Renal pelvis (tissue), 12 donors: ENCODE data around the gene NPY2R. TPM values are rescaled to one million over a fixed set of nuclear protein-coding genes. Genes with fewer than 3 reads are reported as not detected.

Source experiments
- DNase-seq: peaks from one replicate; pipeline ENCODE4 v3.0.0-alpha.2; 2013
- long read RNA-seq, 16 experiments: transcript quantifications; one replicate each; lab custom pipeline, GENCODE V29; 2026
- polyA plus RNA-seq, 3 donors: library from polyadenylated mRNA; unstranded; fragments of 120-200 nt; gene quantifications; one replicate each; pipeline ENCODE4 v1.2.1, GENCODE V29; 2013; ENCODE audit not compliant: insufficient read length in 3 of 3

The NPY2R gene, protein sequence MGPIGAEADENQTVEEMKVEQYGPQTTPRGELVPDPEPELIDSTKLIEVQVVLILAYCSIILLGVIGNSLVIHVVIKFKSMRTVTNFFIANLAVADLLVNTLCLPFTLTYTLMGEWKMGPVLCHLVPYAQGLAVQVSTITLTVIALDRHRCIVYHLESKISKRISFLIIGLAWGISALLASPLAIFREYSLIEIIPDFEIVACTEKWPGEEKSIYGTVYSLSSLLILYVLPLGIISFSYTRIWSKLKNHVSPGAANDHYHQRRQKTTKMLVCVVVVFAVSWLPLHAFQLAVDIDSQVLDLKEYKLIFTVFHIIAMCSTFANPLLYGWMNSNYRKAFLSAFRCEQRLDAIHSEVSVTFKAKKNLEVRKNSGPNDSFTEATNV
- polyA plus RNA-seq: under 1 TPM; 0.27 to 0.48 (median 0.36) TPM
- long read RNA-seq, donor 1: 0 reads
- long read RNA-seq, donor 2: 0 reads
- long read RNA-seq, donor 3, partial matches to known transcripts: 0 of 1 reads
- long read RNA-seq, donor 3, other reads (novel, unspliced or antisense): 0 of 1 reads
- long read RNA-seq, donor 4, partial matches to known transcripts: 0 of 1 reads
- long read RNA-seq, donor 4, other reads (novel, unspliced or antisense): 0 of 1 reads
- long read RNA-seq, donor 5: 0 reads
- long read RNA-seq, donor 6: 0 reads
- long read RNA-seq, donor 7: 0 reads
- long read RNA-seq, donor 8: 0 reads
- long read RNA-seq, donor 9: 0 reads
- long read RNA-seq, donor 10: 0 reads
- long read RNA-seq, donor 11, partial matches to known transcripts: 0 of 1 reads
- long read RNA-seq, donor 11, other reads (novel, unspliced or antisense): 0 of 1 reads
- long read RNA-seq, donor 12, partial matches to known transcripts: 0 of 1 reads
- long read RNA-seq, donor 12, other reads (novel, unspliced or antisense): 0 of 1 reads
- long read RNA-seq, donor 13: 0 reads
- long read RNA-seq, donor 14: 0 reads
- long read RNA-seq, donor 15, partial matches to known transcripts: 0 of 1 reads
- long read RNA-seq, donor 15, other reads (novel, unspliced or antisense): 0 of 1 reads
- long read RNA-seq, donor 16: 0 reads

DNA sequence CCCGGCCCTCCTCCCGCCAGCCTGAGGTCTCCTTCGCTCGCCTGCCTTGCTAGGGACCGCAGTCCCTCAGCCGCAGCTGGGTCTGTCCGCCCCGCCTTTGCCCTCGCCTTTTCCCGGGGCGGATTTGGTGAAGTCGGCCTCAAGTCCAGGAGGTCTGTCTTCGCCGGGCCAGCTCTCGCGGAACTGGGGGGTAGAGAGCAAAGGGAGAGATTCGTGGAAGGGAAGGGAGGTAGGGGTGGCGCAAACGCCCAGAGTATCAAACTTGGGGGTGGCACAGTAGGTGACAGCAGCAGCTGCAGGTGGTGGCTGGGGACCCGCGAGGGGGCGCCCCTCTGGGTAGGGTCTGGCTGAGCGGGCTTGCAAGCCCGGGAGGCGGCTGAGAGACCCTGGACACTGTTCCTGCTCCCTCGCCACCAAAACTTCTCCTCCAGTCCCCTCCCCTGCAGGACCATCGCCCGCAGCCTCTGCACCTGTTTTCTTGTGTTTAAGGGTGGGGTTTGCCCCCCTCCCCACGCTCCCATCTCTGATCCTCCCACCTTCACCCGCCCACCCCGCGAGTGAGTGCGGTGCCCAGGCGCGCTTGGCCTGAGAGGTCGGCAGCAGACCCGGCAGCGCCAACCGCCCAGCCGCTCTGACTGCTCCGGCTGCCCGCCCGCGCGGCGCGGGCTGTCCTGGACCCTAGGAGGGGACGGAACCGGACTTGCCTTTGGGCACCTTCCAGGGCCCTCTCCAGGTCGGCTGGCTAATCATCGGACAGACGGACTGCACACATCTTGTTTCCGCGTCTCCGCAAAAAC, at the start of gene NPY2R:
Gene NPY2R, plus strand, starts transcription at position 379 of the 797 bp plus-strand sequence. CDS start 5,304 bp downstream, outside the sequence.
- DNase-seq: peak; percentile 24

DNA sequence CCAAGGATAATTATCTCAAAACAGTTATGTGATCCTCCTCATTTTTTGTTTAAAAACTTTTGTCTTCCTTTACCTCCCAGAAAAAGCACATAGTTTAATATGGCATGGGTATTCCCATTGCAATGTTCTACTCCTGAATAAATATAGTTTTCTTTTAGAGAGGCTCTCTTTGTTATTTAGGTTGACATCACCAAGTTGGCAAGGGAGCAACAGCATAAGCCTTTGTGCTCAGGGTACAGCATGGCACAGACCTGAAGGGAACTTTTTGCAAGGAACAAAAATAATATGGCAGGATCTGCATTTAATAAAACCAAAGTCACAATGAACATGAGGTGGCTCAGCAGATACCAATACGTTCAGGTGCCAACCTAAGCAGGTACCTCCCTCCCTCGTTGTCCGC, 47.1 kb upstream of the NPY2R start:
- DNase-seq: no peak

DNA sequence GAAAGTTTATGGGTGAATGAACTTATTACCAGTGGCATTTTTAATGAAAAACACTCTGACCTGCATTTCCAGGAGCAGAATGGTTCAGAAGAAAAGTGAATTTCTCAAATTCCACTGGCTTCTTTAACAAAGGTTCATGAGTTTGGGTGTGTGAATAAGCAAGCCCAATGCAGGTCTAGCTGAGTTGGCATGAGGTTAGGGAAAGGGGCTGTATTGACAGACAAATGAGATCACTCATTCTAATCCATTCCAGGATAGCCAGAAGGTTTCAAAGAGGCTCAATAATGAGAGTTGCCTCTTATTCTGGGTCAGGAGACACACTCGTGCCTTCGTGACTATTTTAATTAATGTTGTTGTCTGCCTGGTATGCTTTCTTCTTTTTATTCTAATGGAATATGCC, 43.7 kb upstream of the NPY2R start:
- no peak for DNase-seq

DNA sequence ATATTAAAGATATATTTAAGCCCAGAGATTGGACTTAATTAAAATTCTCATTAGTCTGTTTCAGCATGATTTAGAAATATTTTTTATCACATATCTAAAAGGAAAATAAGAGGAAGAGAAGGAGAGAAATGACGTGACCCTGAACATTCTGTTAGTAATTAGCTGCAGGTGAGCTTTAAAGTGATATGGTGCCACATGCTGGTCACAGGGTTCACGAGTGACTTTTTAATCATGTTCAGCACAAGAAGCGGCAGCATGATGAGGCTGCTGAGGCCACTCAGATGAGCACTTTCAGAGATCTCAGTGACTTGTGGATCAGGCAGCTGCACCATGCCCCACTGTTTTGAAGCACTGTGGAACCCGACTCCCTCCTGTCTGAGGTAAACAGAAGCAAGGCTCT, 37.9 kb upstream of the NPY2R start:
- DNase-seq: no peak

DNA sequence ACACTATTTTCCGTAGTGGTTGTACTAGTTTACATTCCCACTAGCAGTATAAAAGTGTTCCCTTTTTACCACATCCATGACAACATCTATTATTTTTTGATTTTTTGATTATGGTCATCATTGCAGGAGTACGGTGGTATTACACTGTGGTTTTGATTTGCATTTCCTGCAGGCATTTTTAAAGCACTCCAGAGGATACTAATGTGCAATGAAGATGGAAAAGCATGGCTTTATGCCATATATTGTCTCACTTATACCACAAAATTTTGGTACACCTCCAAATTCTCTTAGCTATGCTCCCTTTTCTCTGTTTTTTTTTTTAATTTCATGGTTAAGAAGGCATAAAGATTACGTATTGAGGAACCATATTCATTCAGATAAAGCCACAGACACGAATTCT, 35.1 kb upstream of the NPY2R start:
- DNase-seq: no peak

DNA sequence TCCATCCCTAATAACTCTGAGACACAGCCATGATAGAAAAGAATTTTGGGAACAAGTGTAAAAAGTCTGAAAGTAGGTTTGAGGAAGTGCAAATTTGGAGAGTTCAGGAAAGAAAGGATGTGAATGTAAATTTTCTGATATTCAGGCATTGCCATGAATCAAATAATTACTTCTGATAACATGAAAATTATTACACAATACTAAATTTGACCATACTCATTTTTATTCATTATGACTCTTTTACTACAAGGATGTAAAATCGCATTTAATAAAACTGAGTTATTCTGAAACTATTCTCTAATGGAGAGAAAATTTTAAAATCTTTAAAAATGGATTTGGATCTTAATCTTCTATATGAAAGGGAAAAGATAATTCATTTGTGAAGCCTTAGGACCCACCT, 33.8 kb upstream of the NPY2R start:
- no peak for DNase-seq

DNA sequence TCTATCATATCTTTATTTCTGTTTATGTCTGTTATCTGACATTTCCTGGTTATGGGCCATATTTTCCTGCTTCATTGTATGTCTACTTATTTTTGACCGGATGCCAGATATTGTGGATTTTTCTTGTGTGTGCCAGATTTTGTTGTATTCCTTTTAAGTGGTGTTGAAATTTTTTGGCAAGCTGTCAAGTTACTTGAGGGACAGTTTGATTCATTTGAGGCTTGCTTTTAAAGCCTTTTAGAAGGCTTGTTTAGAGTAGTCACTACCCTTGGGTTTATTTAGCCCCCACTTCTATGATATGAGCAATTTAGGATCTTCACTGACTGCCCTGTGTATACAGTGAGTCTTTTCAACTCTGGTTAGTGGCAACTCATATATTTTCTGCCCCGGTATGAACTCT, 29.2 kb upstream of the NPY2R start:
- DNase-seq: no peak

DNA sequence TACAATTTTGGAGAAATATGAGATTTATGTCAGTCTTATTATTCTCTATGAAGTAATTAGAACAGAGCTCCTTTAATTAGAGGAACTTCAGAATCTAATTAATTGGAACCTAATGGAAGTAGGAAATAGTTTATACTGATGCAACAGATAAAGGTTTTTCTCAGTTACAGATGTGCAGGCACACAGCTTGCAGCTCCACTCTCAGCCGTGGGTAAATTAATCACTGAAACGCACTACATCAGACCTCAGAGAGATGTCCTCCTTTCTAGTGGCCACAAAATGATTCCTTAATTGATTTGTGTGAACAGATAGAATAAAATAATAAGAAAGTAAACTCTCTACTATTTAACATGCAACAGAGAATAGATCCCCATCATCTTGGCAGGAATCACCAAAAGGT, 21.5 kb upstream of the NPY2R start:
- no peak for DNase-seq

DNA sequence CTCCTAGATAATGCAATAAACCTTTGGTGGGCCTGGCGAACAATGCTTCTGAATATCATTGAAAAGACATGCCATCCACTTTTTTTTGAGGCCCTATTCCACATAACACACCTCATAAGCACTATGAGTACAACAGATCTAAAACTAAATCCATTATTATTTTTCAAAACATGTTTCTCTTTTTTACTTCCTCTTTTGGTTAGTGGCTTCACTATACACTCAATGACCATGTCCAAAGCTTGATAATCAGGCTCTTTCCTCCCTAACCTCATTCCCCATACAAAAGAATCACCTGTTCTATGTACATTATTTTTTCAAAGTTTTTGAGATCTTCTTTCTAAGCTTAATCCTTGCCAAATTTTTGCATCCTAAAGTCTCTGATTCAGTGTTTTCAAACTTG, 20.4 kb upstream of the NPY2R start:
- DNase-seq: no peak

DNA sequence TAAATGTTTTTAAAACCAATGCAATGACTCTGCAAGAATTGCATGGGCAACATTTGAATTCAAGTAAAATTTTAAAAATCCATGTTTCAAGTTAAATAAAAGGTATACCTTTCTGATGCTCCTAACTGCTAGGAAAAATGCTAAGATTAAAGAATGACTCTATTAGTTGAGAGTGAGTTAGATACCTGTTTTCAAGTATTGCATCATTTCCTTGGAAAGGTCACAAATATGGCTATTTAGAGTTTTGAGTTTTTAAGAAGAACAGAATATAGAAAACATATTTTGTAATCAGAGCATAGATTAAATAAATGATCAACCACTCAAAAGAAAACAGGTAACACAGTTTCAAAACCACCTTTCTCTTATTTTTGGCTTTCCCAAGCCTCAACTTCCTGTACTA, 18.3 kb upstream of the NPY2R start:
- DNase-seq: no peak

DNA sequence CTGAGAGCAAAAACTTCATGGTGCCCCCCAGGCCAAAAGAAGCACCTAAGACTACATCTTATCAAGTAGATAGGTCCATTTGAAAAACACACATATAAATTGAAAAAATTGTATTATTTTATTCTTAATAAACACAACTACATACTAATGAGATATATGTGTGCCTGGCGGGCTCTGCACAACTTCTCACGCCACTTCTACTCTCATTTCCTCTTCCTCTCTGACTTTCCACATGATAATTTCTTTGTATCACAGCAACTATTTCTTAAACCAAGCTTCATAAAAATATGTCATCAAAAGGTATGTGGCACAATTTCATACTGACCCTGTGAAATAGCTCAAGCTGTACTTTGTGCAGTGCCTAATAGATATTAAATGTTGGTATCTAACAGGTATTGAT, 10.7 kb upstream of the NPY2R start:
- DNase-seq: no peak

DNA sequence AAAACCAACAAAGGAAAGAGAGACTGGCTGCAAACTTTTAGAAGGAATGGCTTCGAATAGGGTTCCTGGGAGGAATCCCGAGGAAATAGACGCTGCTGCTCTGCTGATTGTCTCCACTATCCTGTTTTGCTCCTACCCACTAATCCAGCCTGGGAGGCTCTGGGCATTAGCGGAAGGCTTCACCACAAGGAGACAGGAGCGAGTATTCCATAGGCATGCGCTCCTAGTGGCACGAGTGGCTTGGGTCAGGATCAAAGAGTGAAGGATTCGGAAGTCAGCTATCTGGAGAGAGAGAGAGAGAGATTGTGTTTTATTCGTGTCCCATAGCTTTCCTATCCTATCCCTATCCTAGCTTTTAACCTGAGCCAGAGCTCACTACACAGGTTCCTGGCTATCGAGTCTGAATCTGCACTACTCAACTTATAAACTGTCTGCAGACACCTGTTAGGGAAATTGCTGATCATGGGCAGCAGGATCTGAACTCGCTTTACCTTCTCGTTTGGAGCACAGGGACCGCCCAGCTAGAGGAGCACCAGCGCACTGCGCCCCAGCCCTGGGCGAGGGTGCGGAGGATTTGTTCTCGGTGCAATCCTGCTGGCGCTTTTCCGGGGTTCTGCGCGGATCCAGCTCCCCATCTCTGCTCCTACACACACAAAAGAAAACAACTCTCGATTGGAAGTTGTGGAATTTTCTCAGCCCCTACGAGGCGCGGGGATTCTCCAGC, 740 bp upstream of the NPY2R start:
- peak; percentile 23 for DNase-seq

DNA sequence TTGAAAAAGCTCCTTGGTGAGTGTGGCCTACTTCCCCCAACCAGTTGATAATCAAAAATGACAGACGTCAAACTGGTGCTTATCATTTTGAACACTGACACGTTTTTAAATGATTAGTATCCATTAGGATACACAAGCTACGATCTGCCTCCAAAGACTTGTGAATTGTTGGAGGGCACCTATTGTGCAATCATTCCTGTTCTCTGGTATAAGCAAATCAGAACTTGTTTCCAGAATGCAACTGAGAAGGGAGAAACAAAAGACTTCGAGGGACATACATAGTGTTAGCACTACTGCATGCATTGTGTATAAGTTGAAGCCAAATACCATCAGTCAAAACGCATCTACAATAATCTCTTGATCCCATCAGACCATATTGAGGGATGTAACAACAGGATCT, 11.6 kb downstream of the NPY2R start:
- DNase-seq: no peak

DNA sequence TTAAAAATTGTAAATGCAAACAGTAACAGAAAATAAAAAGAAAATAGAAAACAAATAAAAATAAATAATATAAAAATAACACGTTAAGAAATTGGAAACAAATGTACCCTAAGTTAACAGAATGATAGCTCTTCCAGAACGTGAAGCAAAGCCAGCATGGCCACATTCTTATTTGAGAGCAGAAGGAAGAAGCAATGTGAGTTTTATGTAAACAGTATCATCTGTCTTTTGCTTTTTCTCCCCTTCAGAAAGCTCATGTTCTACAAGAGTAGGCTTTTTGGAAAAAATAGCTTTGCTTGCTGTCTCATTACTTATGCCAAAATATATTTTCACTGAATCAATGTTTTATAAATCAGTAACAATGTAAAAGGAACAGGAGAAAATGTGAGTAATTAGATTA, 18.7 kb downstream of the NPY2R start:
- DNase-seq: no peak

DNA sequence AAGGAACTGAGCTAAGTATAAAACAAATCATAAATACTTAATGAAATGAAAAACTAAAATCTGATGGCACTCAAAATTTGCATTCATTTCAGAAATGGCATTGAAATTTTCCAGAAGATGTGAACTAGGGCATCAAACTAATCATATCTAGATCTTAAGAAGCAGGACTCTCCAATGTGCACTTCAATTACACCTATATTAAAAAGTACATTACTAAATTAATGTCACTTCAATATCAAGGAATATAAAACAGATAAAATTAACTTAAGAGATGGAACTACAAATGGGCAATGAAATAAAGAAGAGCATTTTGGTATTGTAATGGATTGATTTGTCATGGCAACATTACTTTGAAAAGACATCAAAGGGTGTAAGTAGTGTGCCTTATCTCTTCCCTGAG, 20.3 kb downstream of the NPY2R start:
- no peak for DNase-seq

DNA sequence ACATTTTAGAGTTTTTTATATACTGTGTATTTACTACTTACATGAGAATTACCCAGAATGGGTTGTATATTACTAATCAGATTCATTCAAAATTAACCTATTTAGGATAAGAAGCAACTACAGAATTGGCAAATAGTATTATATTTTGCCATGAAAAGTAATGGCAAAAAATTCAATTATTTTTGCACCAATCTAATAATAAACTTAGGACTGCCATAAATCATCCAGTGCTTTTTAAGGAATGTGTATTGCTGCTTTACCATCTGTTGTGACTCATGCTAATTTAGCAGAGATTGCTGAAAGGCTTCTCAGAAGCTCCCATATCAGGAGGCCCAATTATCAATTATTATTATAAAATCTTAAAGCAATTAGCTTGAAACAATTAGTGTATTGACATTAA, 24.0 kb downstream of the NPY2R start:
- no peak for DNase-seq

DNA sequence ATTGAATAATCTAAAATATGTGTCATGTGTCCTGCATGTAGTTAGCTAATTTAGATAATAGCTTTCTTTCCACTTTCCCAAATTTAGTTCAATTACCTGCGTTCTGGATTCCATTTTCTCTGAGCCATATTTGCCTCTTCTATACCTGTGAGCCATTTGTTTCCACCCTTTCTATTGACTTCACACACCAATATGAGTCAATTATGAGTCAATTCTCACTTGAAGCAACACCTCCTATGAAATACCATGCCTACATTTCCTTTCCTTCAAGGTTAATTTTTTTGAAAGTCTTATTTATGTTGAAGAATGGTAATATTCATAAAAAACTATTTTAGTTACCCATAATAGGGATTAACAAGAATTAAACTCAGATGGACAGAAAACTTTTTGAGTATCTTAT, 25.8 kb downstream of the NPY2R start:
- DNase-seq: no peak

DNA sequence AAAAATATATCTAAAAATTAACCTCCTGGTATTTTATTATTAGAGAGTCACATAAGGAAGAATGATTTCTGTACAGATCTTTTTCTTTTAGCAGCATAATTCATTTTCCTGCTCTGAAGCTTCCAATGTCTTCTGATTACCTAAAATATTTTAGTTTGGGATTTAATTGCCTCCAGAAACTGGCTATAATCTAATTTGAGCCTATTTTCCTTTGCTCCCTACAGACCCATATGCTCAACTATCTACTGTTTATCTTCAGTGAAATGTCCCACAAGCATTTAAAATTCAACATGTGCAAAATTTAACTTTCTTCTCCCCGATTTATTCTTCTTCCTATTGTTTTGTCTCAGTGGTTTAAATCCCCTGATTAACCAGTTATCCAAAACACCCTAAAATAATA, 29.1 kb downstream of the NPY2R start:
- no peak for DNase-seq

DNA sequence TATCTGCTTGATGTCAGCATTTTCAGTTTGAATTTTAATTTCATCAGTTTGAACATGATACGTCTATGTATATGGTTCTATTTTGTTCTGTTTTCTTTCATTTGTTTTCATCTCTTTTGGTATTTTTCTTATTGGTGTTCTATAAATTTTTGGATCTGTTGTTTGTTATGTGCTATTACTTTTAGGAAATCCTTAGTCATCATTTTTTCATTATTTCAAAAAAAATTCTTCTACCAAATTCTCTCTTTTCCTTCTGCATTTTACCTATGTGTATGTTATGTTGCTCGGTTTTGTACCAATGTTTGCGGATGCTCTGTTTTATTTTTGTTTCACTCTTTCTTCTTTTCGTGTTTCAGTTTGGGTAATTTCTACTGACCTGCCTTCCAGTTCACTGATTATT, 32.8 kb downstream of the NPY2R start:
- DNase-seq: no peak

DNA sequence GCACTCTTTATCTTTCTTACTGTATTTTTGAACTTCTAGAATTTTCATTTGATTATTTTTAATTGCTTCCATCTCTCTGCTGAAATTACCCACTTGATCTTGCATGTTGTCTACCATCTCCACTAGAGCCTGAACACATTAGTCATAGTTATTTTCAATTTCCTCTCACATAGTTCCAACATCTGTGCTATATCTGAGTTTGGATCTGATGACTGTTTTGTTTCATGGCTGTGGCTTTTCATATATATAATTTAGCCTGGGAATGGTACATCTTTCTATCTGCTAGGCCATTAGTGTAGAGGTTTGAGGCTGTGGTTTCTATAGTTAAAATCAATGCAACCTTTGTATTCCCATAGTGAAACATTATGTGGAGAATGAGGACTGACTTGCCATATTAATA, 33.2 kb downstream of the NPY2R start:
- DNase-seq: no peak

DNA sequence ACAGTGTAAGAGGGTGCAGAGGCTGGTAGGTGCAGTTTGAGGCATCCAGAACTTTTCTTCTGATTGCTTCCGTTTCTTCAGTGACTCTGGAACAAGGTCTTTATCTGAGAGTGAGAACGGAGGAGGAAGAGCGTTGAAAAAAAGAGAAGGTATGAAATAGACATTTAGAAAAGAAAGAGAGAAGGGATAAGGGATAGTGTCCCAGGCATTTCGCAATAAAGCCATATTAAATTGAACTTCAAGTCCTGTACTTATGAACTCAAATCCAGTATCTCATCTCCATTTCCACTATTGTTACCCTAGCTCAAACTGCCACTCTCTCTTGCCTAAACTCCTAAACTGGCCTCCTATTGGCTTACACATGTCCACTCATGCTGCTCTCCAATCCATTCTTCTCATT, 36.7 kb downstream of the NPY2R start:
- DNase-seq: no peak
